HG02588 (cell line): ENCODE measurements around the gene FNBP1.

Experiments
- ATAC-seq: cut with Tn5 transposase; IDR thresholded peaks from one replicate; pipeline ENCODE4 v1.9.1; 2021; ENCODE audit warnings: mild to moderate bottlenecking, moderate library complexity; ENCODE audit not compliant: unreplicated experiment

FNBP1 gene

DNA sequence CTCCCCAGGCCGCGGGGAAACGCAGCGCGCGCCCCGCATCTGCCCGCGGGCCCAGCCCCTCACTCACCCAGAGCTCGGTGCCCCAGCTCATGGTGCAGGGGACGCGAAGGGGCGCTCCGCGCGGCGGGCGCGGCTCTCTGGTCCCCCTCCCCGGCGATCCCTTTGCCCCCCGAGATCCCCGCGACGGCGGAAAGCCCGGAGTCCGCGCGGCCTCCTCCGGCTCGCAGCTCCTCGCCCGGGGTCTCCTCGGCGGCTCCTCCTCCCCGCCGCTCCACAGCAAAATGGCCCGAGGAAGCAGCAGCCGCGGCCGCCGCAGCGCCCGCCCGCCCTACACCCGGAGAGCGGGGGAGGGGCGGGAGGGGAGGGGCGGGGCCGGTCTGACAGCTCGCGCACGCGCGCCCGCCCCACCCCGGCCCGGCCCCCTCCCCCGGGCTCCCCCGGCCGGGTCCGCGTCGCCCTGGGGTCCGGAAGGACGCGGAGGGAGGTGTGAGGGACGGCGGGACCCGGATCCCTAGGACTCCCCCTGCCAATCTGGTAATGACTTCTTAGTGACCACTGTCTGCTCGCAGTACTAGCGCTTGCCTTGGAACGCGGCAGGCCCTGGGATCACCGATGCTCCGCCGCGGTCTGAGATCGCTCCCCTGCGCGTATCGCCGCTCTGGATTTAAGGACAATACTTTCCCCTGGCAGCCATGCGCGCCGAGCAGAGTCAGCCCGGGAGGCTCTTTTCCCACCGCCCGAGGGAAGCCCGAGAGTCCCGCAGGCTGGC, at the start of gene FNBP1:
Gene FNBP1 (minus strand): TSS at position 305 of the 769 bp plus-strand sequence. CDS start 214 bp downstream, at position 91.
- peak; percentile 38 for ATAC-seq

DNA sequence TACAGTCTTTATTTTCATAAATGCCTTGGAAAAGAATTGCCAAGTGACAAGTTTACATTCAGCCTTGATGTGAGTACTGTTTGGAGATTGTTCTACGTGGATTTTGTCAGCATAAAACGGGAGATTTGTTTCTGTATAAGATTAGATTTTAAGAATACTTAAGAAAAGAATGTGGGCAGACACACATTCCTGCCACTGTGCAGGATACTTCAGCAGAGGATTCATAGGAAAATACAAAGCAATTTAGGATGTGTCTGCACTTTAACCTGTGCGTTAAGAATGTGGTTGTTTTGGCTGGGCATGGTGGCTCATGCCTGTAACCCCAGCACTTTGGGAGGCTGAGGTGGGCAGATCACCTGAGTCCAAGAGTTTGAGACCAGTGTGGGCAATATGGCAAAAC, 47.9 kb upstream of the FNBP1 start:
- no peak for ATAC-seq

DNA sequence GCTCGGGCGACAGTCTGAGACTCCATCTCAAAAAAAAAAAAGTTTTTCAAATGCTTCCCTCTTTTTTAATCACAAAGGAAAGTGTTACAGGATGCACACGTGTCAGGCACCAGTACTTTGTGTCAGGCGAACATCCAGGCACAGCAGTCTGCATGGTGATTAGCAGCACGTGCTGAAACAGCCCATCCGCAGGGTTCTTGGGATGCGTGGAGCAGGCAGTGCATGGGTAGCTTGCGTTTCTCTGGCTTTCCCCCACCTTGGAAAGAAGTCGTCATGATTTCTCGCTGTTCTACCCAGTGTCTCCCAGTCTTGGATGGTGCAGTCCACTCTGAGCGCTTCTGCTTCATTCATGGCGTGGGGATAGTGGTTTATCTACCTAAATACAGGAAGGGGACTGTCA, 46.2 kb upstream of the FNBP1 start:
- no peak for ATAC-seq

DNA sequence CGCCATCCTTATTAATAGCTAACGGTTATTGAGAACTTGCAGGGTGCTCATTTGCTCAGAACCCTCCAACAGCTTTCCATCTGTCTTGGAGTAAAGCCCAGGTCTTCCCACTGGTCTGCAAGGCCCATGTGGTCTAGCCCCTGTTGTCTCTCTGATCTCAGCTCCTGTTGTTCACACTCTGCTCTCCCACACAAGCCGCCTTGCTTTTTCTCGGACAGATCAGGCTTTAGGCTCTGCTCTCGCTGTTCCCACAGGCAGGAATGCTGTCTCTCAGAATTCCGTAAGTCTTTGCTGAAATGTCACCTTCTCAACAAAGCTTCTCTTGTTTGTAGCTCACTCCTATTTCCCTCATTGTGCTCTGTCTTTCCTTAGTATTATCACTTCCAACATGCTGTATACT, 45.1 kb upstream of the FNBP1 start:
- ATAC-seq = no peak

DNA sequence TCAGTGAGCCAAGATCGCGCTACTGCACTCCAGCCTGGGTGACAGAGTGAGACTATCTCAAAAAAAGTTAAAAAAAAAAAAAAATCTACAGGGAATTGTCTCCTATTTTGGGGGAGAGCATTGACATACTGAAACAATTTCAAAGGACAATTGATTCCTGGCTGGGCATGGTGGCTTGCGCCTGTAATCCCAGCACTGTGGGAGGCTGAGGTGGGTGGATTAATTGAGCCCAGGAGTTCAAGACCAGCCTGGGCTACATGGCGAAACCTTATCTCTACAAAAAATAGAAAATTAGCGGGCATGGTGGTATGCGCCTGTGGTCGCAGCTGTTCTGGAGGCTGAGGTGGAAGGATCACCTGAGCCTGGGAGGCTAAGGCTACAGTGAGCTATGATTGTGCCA, 41.3 kb upstream of the FNBP1 start:
- ATAC-seq = no peak

DNA sequence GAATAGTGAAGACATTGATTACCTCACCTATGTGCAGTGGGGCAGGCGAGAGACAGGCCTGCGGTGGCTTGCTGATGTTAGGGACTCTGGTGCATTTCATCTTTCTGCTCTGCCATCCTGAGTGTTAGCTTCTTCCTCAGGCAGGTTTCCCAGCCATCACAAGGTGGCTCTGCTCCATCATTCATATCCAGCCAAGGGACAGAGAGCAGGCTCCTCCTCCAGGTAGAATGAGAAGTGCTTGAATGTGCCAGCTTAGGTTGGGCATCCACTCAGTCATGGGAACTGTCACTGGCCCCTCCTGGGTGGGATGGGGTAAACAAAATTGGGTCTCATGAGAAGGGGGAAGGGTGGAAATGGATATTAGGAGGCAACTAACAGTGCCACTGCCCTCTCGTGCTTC, 35.6 kb upstream of the FNBP1 start:
- ATAC-seq = no peak

DNA sequence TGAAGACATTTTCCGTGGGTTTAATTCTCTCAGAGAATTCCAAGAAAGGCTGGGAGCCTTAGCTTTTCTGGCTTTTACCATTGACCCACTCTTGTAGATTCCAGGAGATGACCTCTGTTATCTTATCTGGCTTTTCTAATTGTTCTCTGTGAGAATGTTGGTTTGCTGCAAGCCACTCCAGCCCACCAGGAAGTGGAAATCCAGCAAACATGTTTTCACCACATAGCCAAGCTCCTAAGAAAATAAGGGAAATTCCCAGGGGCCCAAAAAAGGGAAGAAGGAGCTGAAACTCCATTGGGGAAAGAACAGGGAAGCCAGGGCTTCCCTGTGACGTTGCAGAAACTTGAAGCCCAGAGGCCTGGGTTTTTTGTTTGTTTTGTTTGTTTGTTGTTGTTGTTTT, 30.4 kb upstream of the FNBP1 start:
- no peak for ATAC-seq

DNA sequence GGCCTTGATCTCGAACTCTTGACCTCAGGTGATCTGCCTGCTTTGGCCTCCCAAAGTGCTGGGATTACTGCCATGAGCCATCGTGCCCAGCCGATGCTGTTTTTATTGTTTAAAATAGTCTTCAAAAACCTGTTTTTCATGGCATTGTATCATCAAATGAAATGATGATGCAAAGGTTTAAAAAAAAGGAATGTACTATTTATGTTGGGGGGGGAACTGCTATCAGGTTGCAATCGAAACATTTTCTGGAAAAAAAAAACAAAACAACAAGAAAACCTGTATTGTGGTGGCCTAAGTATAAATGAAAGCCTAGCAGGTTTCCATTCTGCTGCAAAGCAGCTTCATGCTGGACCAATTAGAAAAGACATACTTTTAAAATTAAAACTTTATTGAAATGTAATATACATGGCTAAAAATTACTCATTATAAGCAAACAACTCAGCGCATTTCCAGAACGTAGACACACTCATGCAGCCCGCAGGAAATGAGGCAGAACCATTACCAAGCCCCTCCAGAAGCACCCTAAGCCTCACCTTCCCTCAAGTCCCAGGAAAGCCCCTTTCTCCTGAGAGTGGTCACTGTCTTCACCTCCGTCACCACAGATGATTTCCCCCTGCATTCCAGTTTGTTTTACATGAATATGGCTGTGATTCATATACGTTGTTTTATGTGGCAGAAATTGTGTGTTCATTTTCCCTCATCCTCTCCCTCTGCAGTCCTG, 29.7 kb upstream of the FNBP1 start:
- ATAC-seq = no peak

DNA sequence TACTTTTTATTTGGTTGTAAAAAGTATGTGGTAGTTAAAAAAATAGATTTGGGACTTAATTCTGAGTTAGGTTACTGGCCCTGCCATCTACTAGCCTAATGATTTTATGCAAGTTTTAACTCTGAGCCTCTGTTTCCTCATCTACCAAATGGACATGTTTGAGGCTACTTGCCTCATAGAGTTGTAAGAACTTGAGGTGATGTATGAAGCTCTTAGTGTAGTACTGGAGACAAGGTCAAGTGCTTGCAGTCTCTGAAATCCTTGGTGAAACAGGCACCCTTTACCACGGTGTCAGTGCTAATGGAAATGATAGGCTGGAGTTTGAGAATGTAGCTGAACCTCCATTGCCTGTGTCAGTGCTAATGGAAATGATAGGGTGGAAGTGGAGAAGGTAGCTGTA, 26.1 kb upstream of the FNBP1 start:
- no peak for ATAC-seq

DNA sequence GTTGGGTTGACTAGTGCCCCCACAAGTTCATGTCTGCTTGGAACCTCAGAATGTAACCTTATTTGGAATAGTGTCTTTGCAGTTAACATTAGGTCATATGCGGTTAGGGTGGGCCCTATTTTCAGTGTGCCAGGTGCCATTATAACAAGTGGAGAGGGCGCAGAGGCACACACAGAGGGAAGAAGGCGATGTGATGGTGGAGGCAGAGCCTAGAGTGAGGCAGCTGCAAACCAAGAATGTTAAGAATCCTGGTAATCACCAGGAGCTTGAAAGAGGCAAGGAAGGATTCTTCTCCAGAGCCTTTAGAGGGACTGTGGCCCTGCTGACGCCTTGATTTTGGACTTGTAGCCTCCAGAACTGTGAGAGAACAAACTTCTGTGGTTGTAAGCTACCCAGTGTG, 21.6 kb upstream of the FNBP1 start:
- ATAC-seq = no peak

DNA sequence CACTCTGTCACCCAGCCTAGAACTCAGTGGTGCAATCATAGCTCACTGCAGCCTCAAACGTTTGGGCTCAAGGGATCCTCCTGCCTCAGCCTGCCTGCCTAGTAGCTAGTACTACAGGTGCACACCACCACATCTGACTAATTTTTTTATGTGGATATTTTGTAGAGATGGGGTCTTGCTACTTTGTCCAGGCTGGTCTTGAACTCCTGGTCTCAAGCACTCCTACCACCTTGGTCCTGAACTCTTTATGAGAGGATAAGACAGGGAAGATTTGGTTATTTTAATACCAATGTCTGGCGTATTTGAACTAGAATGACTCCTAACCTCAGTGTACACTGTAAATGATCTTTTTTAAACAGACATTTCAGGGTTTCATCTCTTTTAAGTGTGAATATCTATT, 19.8 kb upstream of the FNBP1 start:
- no peak for ATAC-seq

DNA sequence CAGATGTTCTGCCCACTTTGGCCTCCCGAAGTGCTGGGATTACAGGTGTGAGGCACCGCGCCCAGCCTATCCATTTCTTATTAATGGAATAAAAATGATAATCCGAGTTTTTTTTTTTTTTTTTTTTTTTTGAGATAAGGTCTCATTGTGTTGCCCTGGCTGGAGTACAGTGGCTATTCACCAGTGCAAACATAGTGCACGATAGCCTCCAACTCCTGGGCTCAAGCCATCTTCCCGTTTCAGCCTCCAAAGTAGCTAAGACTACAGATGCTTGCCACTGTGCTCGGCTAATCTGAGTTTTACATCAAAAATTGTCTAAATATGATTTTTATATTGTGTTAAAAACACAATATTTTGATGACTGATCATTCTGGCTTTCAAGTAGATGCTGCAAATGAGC, 17.3 kb upstream of the FNBP1 start:
- no peak for ATAC-seq

DNA sequence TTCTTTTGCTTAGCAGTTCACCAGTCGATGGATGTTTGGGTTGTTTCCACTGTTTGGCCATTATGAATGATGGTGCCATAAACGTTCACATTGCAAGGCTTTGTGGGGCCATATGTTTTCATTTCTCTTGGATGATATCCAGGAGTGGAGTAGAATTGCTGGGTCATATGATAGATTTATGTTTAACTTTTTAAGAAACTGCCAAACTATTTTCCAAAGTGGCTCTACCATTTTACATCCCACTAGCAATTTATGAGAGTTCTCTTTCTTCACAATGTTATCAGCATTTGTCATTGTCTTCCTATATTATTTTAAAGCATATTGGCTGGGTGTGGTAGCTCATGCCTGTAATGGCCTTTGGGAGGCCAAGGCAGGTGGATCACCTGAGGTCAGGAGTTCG, 15.9 kb upstream of the FNBP1 start:
- no peak for ATAC-seq

DNA sequence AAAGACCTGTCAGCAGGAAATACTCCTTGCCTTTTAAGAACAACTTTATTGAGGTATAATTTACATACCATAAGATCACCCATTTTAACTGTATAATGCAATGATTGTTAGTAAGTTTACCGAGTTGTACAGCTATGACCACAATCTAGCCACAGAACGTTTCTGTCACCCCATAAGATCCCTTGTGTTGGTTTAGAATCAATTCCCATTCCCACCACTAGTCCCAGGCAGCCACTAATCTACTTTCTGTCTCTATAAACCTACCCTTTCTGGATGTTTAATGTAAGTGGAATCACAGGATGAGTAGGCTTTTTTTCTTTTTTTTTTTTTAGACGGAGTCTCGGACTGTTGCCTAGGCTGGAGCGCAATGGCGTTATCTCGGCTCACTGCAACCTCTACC, 15.2 kb upstream of the FNBP1 start:
- no peak for ATAC-seq

DNA sequence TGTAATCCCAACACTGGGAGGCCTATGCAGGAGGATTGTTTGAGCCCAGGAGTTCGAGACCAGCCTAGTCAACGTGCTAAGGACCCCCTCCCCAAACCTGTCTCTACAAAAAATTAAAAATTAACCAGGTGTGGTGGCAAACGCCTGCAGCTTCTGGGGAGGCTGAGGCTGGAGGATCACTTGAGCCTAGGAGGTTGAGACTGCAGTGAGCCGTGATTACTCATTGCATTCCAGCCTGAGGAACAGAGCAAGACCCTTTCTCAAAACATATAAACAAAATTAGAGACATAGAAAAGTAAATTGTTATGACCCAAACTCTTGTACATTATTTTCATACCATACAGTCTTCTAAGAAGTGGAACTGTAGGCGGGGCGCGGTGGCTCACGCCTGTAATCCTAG, 11.8 kb upstream of the FNBP1 start:
- no peak for ATAC-seq

DNA sequence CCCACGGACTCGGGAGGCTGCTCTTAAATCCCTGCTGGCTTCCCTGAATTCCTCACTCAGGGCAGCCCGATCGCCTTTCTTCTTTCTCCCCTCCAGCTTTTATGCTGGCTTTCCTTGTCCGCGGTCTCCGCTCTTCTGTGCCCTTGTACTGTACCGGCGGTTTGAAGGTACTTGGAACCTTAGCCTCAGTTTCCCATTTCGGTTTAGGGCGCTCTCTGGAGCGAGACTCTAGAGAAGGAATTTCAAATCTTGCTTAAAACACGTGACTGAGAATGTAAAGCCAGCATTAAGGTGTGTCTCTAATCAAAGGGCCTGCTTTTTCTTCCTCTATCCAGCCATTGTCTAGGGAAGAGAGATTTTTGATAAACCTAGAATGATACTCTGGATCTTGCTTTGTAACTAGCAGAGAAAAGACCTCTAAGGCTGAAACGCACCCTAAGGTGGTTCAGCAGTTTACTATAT, 11.4 kb upstream of the FNBP1 start:
- no peak for ATAC-seq

DNA sequence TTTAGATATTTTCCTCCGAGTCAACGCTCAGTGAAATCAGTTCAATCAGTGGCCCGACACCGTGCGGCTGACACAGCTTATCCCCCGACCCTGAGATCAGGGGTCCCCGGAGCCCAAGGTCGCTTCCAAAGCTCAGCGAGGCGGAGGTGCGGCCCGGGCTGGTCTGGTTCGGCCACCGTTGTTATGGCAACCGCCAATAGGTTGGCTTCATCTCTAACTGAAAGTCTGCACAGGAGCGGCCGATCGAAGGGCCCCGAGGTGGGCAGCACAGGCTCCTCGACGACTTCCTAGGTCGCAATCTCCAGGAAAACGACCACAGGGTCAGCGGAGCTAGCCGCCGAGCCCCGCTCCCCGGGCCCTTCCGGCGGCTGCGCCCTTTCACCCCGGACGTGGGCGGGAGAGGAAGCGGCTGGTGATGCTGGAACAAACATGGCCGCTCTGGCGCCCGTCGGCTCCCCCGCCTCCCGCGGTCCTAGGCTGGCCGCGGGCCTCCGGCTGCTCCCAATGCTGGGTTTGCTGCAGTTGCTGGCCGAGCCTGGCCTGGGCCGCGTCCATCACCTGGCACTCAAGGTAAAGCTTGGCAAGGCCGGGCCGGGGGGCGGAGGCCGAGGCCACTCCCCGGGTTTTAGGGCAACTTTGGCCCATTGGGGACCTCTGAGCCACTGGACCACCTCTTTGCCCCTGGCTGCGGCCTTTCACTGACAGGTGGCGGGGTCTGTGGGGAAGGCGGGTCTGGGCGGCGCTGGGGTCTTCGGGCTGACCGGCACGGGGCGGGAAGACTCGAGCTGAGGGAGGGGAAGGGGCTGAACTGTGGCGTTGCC, 10.7 kb upstream of the FNBP1 start, which contains the start of gene GPR107:
Gene GPR107 (plus strand): TSS at position 403 of the 821 bp plus-strand sequence. CDS start 27 bp downstream, at position 430.
- ATAC-seq = peak; percentile 73

DNA sequence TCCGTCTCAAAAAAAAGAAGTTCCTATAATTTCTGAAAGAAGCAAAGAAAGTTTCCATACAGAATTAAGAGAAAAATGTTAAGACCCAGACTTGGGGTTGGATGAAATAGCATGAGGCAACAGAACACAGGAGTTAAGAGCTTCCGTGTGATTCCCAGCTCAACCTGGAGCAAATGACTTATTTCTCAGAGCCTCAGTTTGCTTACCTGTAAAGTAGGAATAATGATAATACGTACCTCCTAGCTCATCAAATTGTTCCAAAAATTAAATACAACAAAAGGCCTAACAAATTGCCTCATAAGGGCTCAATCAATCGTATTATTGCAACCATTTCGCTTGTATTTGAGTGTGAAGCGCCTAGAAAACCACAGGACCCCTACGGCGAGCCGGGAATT, 10.1 kb upstream of the FNBP1 start:
- ATAC-seq = no peak

DNA sequence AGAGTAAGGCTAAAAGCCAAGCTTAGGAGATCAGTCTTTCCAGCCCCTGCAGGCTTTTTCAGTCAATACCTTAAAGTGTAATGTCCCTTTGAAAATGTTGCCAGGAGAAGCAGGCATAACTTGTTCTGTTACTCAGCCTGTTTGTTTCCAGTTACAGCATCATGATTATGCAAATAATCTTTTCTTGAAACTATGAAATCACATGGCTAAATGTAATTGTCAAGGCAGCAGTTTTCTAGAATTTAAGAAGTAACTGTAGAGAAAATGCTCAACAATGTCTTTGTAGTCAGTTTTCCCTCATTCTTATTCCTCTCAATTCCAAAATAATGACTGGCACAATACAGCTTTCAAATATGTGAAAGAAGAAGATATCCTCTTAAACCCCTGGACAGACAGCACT, 8.9 kb upstream of the FNBP1 start:
- no peak for ATAC-seq

DNA sequence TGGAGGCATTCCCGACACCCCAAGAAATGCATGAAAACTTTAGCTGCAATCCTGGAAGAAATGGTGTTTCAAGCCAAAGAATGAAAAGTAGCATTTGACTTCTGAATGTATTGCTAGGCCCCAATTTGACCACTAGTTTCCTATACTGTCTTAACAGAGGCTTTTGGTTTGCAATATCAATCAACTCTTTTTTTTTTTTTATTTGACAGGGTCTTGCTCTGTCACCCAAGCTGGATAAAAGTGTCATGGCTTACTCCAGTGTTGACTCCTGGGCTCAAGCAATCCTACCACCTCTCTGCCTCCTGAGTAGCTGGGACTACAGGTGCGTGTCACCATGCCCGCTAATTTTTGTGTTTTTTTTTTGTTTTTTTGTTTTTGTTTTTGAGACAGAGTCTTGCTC, 7.5 kb upstream of the FNBP1 start:
- ATAC-seq = no peak

DNA sequence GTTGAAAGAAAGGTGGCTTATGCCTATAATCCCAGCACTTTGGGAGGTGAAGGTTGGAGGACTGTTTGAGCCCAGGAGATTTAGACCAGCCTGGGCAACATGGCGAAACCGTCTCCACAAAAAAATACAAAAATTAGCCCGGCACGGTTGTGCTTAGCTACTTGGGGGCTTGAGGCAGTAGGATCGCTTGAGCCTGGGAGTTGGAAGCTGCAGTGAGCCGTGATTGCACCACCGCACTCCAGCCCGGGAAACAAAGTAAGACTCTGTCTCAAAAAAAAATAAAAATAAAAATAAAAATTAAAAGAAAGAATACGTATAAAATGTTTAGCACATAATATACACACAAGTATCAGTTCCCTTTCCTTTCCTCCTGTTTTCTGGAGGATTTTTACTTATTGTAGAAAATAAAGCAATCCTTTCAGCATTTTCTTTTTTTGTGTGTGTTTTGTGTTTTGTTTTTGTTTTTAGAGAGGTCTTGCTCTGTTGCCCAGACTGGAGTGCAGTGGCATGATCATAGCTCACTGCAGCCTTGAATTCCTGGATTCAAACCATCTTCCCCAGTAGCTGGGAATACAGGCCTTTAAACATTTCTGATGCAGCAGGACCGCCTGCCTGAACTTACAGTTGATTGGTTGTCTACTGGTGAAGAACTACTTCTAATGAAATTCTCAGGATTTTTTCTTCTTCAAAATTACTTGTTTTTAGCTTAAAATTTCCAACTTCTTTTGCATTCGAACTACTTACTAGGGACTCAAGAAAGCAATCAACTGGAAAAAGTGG, 6.6 kb upstream of the FNBP1 start:
- no peak for ATAC-seq
